GM12878 (cell line): Measurements from ENCODE around the gene ITGA4. TPM values are rescaled to one million over a fixed set of nuclear protein-coding genes. Genes with fewer than 3 reads are reported as not detected.

Source experiments
- ATAC-seq: fragments of 200-7000 bp; cut with Tn5 transposase; 3 replicates; pipeline ENCODE4 v1.9.1; 2020; ENCODE audit warnings: mild to moderate bottlenecking, moderate library complexity
- BruUV-seq: library from RNA; stranded (reverse); fragments of 400-500 nt; replicated peaks from 2 replicates; lab custom pipeline; 2021; lab: Mats Ljungman, UMichigan
- CTCF ChIA-PET: fragments of 300-600 bp; sonication (Branson Sonifier 250); formaldehyde crosslinking; extraction: SDS; loops from one replicate; lab custom pipeline; 2021; ENCODE audit warnings: inconsistent platforms; lab: Yijun Ruan, JAX
- POLR2A ChIA-PET: fragments of 350-600 bp; formaldehyde crosslinking; extraction: SDS; loops from one replicate; lab custom pipeline; 2021; ENCODE audit warnings: inconsistent platforms; lab: Charles Lee
- RAD21 ChIA-PET: fragments of 300-600 bp; sonication (Branson Sonifier 250); formaldehyde crosslinking; loops from one replicate; lab custom pipeline; 2023; ENCODE audit warnings: antibody characterized with exemption; ENCODE audit not compliant: unreplicated experiment; lab: Charles Lee
- SMC1A ChIA-PET: fragments of 300-600 bp; sonication (Branson Sonifier 250); formaldehyde crosslinking; loops from one replicate; lab custom pipeline; 2023; ENCODE audit not compliant: unreplicated experiment, uncharacterized antibody; lab: Charles Lee
- DNase-seq: peaks from one replicate; pipeline ENCODE4 v3.0.0-alpha.2; 2011; ENCODE audit warnings: low read depth, low spot score
- FAIRE-seq: peaks from 3 replicates; lab custom pipeline; 2011; peaks lifted over from hg19 to GRCh38; lab: Jason Lieb, UNC
- H2AFZ ChIP-seq: 2 replicates; pipeline ENCODE4 v1.6.0; 2011; ENCODE audit warnings: low read depth, low read length, control low read depth; ENCODE audit not compliant: control insufficient read depth
- H3K27ac ChIP-seq: 2 replicates; pipeline ENCODE4 v1.5.1; 2011; ENCODE audit warnings: control low read depth; ENCODE audit not compliant: control insufficient read depth, insufficient read depth
- H3K27me3 ChIP-seq, 2 experiments: replicated peaks in 1 of 2; 2 replicates each; pipeline versions ENCODE4 v1.6.0 to v1.6.1; 2011; ENCODE audit warnings: low read length in 1 of 2; ENCODE audit not compliant: control insufficient read depth in 2 of 2, insufficient read depth in 2 of 2
- H3K36me3 ChIP-seq, 2 experiments: 2 replicates each; pipeline ENCODE4 v1.5.1; 2011; ENCODE audit warnings: low read length in 1 of 2; ENCODE audit not compliant: control insufficient read depth in 2 of 2, insufficient read depth in 2 of 2
- H3K4me1 ChIP-seq: 2 replicates; pipeline ENCODE4 v1.6.1; 2011; ENCODE audit warnings: mild to moderate bottlenecking, low read length, moderate library complexity, mixed read lengths; ENCODE audit not compliant: control insufficient read depth, insufficient read depth
- H3K4me2 ChIP-seq: 2 replicates; pipeline ENCODE4 v1.6.0; 2011; ENCODE audit warnings: control low read depth; ENCODE audit not compliant: control insufficient read depth, insufficient read depth
- H3K4me3 ChIP-seq: fragments of 200-600 bp; sonication (generic); 2 replicates; pipeline ENCODE4 v1.5.1; 2016
- H3K79me2 ChIP-seq: 2 replicates; pipeline ENCODE4 v1.6.0; 2011; ENCODE audit warnings: low read length; ENCODE audit not compliant: control insufficient read depth, insufficient read depth
- H3K9ac ChIP-seq: 2 replicates; pipeline ENCODE4 v1.8.0; 2011; ENCODE audit warnings: low read length, control low read depth, mixed read lengths; ENCODE audit not compliant: control insufficient read depth, insufficient read depth
- H3K9me3 ChIP-seq: replicated peaks from 3 replicates; pipeline ENCODE4 v1.5.1; 2011; ENCODE audit warnings: mild to moderate bottlenecking, low read length; ENCODE audit not compliant: control insufficient read depth, insufficient read depth
- H4K20me1 ChIP-seq: 2 replicates; pipeline ENCODE4 v1.6.0; 2011; ENCODE audit not compliant: control insufficient read depth, insufficient read depth
- BRCA1 ChIP-seq: IDR thresholded peaks from 2 replicates; pipeline ENCODE4 v1.6.1; 2011; ENCODE audit warnings: low read depth, low read length, improper control_type of control experiment
- DPF2 ChIP-seq: fragments of 450-650 bp; IDR thresholded peaks from 2 replicates; pipeline ENCODE4 v1.6.1; 2017; ENCODE audit warnings: mild to moderate bottlenecking
- FOXM1 ChIP-seq: IDR thresholded peaks from 2 replicates; pipeline ENCODE4 v1.6.1; 2012; ENCODE audit warnings: low read depth, mild to moderate bottlenecking, inconsistent platforms, low read length, moderate library complexity
- GATAD2B ChIP-seq: fragments of 450-650 bp; conservative IDR thresholded peaks from 2 replicates; pipeline ENCODE4 v1.6.1; 2017; ENCODE audit warnings: low read depth, mild to moderate bottlenecking, moderate library complexity
- LARP7 ChIP-seq: fragments of 450-650 bp; IDR thresholded peaks from 2 replicates; pipeline ENCODE4 v1.6.1; 2017; ENCODE audit warnings: mild to moderate bottlenecking
- NFYB ChIP-seq: IDR thresholded peaks from 2 replicates; pipeline ENCODE4 v1.6.1; 2011; ENCODE audit warnings: low read depth, mild to moderate bottlenecking, low read length, improper control_type of control experiment, moderate library complexity; ENCODE audit not compliant: insufficient read depth
- RFX5 ChIP-seq: IDR thresholded peaks from 2 replicates; pipeline ENCODE4 v1.6.1; 2011; ENCODE audit warnings: low read depth, low read length, improper control_type of control experiment
- SMARCA5 ChIP-seq: fragments of 450-650 bp; IDR thresholded peaks from 2 replicates; pipeline ENCODE4 v1.6.1; 2017; ENCODE audit warnings: mild to moderate bottlenecking
- SP1 ChIP-seq: IDR thresholded peaks from one replicate; pipeline ENCODE4 v1.6.1; 2011; ENCODE audit warnings: low read depth, low read length
- SRF ChIP-seq, 2 experiments: IDR thresholded peaks; 2 replicates each; pipeline ENCODE4 v1.6.1; 2011; ENCODE audit warnings: low read depth in 2 of 2, low read length in 2 of 2, mild to moderate bottlenecking in 1 of 2, moderate library complexity in 1 of 2
- TAF1 ChIP-seq: IDR thresholded peaks from 2 replicates; pipeline ENCODE4 v1.6.1; 2011; ENCODE audit warnings: mild to moderate bottlenecking, low read depth, low read length, borderline replicate concordance
- TCF7 ChIP-seq: IDR thresholded peaks from 2 replicates; pipeline ENCODE4 v1.6.1; 2014; ENCODE audit warnings: antibody characterized with exemption, borderline replicate concordance
- YBX1 ChIP-seq: fragments of 450-650 bp; IDR thresholded peaks from 2 replicates; pipeline ENCODE4 v1.6.1; 2016; ENCODE audit warnings: antibody characterized with exemption
- WGBS: methylation state at CpG from one replicate; pipeline ENCODE4 v1.1.6; 2016; ENCODE audit warnings: low lambda C conversion rate; ENCODE audit not compliant: insufficient replicate concordance, insufficient coverage; ENCODE audit errors: missing lambda C conversion rate; 5-methylcytosine and 5-hydroxymethylcytosine counted together
- in situ Hi-C: fragments of 300-500 bp; cut with MboI; formaldehyde crosslinking; loops from 9 replicates; pipeline ENCODE4 v1.14.3; 2018; ENCODE audit warnings: mixed read lengths
- intact Hi-C: fragments of 100-400 bp; cut with micrococcal nuclease; formaldehyde crosslinking; loops from one replicate; pipeline ENCODE4 v1.14.2; 2022; ENCODE audit not compliant: unreplicated experiment
- polyA plus RNA-seq, 11 experiments: library from polyadenylated mRNA; depleted of rRNA in 4 of 11; unstranded in 6 of 11; stranded (reverse) in 5 of 11; fragments of >200 nt; fragmentation: Nextera tagmentation in 4 of 11; fragmentation: Illumina TruSeq in 1 of 11; extraction: Ambion mirVana in 4 of 11; extraction: Trizol in 1 of 11; gene quantifications; 1 replicate in 1 of 11; 2 replicates in 10 of 11; pipeline versions ENCODE4 v1.2.1 to v1.2.3, GENCODE V29; 2011 to 2016; ENCODE audit warnings: inconsistent platforms in 2 of 11, missing spikeins in 2 of 11, low read depth in 1 of 11
- total RNA-seq, 4 experiments: library from RNA; depleted of rRNA in 3 of 4; stranded (reverse); fragments of >200 nt in 3 of 4; fragmentation: Illumina TruSeq in 1 of 4; extraction: Trizol in 1 of 4; gene quantifications; 2 replicates each; pipeline versions ENCODE4 v1.2.1 to v1.2.3, GENCODE V29; 2013 to 2021
- TF ChIP-seq, protein P1 (sequence below): fragments of 450-650 bp; IDR thresholded peaks from 2 replicates; pipeline ENCODE4 v1.6.1; 2017; ENCODE audit warnings: low read depth, mild to moderate bottlenecking, moderate library complexity
- TF ChIP-seq, protein P2 (sequence below): fragments of 450-650 bp; conservative IDR thresholded peaks from 2 replicates; pipeline ENCODE4 v1.6.1; 2017; ENCODE audit warnings: mild to moderate bottlenecking, moderate library complexity
- TF ChIP-seq, protein P3 (sequence below): fragments of 450-650 bp; IDR thresholded peaks from 2 replicates; pipeline ENCODE4 v1.6.1; 2017; ENCODE audit warnings: mild to moderate bottlenecking
- TF ChIP-seq, protein P4 (sequence below): fragments of 450-650 bp; formaldehyde crosslinking; IDR thresholded peaks from 2 replicates; pipeline ENCODE4 v1.4.0; 2022; ENCODE audit warnings: mild to moderate bottlenecking, moderate library complexity

The ITGA4 gene
- total and polyA plus RNA-seq, 10 of the 15 experiments (the other 5 are each of a cell fraction or from before 2014, with no cell fraction given) = 12.4 to 87.9 (median 63.5) TPM

DNA sequence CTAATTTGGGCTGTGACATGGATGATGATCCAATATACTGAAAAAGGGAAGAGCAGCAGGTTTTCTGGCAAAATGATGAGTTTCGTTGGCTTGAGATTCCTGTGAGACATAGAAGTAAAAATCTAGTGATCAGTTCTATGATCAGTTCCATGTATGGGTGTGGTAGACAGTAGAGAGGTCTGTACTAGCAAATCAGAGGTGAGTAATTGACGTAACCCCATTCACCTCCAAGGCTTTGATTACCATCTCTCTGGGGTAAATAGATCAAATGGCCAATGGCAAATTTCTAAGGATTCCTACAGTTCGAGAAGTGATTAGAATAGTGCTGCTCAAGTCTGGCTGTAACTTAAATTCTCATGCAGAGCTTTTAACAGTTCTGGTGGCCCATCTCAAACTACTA lies 6.4 kb downstream of the ITGA4 start:
- FAIRE-seq (no peak), ATAC-seq (no peak), DNase-seq (no peak)
- RAD21 ChIA-PET = interaction anchor here (1.5 to 13.8 kb wide), 2 partner anchors 155 to 252 kb away, joined by 5 to 340 read pairs; no protein-coding TSS in a partner anchor
- WGBS = 55% methylated on average over 3 of the region's 3 CpGs
- H3K4me3 ChIP-seq = peak overlapping the region; percentile 27; the same call in 1 of the 2 replicates
- in situ Hi-C loops (no loop called here), intact Hi-C loops (loop anchor here (5.0 to 10.0 kb wide), 3 partner anchors 254 to 1339 kb away; partner anchors contain the start of gene UBE2E3)
- POLR2A ChIA-PET = interaction anchor here (1.2 to 3.6 kb wide), 3 partner anchors 144 to 158 kb away, joined by 3 to 26 read pairs (median 3); no protein-coding TSS in a partner anchor
- no peak overlapping the region for H3K27ac ChIP-seq
- BruUV-seq = no TSS peak
- peak overlapping the region; percentile 89 for H3K4me2 ChIP-seq
- no peak overlapping the region for H3K9ac ChIP-seq
- H3K79me2 ChIP-seq = peaks cover 99% of the 10 kb centered on the region
- no peaks in the 10 kb centered on the region for H3K27me3 ChIP-seq
- peaks cover 18% of the 10 kb centered on the region; the same call in 1 of the 2 replicates for H3K4me1 ChIP-seq
- CTCF ChIA-PET = interaction anchor here (0.9 to 12.9 kb wide), 3 partner anchors 155 to 360 kb away, joined by 3 to 235 read pairs (median 4); no protein-coding TSS in a partner anchor
- no peaks in the 10 kb centered on the region for H3K36me3 ChIP-seq
- H2AFZ ChIP-seq = no peak overlapping the region
- no peaks in the 10 kb centered on the region; the same call in 1 of the 2 replicates for H4K20me1 ChIP-seq
- SMC1A ChIA-PET = interaction anchor here (0.8 to 13.5 kb wide), 5 partner anchors 32 to 382 kb away, joined by 3 to 313 read pairs (median 4); no protein-coding TSS in a partner anchor
- no peaks in the 10 kb centered on the region for H3K9me3 ChIP-seq
- TF ChIP-seq TAF1 (no peak), SMARCA5 (no peak), SP1 (no peak), DPF2 (no peak), SRF (IDR thresholded peaks at IDR 0.05; ENCODE audit: low read depth in 2 of 2, low read length in 2 of 2) (no peak), NFYB (no peak), RFX5 (no peak), LARP7 (no peak), TCF7 (no peak), FOXM1 (no peak), YBX1 (no peak), BRCA1 (no peak), GATAD2B (no peak)
- TF ChIP-seq, protein P1, sequence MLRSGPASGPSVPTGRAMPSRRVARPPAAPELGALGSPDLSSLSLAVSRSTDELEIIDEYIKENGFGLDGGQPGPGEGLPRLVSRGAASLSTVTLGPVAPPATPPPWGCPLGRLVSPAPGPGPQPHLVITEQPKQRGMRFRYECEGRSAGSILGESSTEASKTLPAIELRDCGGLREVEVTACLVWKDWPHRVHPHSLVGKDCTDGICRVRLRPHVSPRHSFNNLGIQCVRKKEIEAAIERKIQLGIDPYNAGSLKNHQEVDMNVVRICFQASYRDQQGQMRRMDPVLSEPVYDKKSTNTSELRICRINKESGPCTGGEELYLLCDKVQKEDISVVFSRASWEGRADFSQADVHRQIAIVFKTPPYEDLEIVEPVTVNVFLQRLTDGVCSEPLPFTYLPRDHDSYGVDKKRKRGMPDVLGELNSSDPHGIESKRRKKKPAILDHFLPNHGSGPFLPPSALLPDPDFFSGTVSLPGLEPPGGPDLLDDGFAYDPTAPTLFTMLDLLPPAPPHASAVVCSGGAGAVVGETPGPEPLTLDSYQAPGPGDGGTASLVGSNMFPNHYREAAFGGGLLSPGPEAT = no peak
- TF ChIP-seq, protein P2, sequence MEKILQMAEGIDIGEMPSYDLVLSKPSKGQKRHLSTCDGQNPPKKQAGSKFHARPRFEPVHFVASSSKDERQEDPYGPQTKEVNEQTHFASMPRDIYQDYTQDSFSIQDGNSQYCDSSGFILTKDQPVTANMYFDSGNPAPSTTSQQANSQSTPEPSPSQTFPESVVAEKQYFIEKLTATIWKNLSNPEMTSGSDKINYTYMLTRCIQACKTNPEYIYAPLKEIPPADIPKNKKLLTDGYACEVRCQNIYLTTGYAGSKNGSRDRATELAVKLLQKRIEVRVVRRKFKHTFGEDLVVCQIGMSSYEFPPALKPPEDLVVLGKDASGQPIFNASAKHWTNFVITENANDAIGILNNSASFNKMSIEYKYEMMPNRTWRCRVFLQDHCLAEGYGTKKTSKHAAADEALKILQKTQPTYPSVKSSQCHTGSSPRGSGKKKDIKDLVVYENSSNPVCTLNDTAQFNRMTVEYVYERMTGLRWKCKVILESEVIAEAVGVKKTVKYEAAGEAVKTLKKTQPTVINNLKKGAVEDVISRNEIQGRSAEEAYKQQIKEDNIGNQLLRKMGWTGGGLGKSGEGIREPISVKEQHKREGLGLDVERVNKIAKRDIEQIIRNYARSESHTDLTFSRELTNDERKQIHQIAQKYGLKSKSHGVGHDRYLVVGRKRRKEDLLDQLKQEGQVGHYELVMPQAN = no peak
- TF ChIP-seq, protein P3, sequence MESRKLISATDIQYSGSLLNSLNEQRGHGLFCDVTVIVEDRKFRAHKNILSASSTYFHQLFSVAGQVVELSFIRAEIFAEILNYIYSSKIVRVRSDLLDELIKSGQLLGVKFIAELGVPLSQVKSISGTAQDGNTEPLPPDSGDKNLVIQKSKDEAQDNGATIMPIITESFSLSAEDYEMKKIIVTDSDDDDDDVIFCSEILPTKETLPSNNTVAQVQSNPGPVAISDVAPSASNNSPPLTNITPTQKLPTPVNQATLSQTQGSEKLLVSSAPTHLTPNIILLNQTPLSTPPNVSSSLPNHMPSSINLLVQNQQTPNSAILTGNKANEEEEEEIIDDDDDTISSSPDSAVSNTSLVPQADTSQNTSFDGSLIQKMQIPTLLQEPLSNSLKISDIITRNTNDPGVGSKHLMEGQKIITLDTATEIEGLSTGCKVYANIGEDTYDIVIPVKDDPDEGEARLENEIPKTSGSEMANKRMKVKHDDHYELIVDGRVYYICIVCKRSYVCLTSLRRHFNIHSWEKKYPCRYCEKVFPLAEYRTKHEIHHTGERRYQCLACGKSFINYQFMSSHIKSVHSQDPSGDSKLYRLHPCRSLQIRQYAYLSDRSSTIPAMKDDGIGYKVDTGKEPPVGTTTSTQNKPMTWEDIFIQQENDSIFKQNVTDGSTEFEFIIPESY = no peak
- TF ChIP-seq, protein P4, sequence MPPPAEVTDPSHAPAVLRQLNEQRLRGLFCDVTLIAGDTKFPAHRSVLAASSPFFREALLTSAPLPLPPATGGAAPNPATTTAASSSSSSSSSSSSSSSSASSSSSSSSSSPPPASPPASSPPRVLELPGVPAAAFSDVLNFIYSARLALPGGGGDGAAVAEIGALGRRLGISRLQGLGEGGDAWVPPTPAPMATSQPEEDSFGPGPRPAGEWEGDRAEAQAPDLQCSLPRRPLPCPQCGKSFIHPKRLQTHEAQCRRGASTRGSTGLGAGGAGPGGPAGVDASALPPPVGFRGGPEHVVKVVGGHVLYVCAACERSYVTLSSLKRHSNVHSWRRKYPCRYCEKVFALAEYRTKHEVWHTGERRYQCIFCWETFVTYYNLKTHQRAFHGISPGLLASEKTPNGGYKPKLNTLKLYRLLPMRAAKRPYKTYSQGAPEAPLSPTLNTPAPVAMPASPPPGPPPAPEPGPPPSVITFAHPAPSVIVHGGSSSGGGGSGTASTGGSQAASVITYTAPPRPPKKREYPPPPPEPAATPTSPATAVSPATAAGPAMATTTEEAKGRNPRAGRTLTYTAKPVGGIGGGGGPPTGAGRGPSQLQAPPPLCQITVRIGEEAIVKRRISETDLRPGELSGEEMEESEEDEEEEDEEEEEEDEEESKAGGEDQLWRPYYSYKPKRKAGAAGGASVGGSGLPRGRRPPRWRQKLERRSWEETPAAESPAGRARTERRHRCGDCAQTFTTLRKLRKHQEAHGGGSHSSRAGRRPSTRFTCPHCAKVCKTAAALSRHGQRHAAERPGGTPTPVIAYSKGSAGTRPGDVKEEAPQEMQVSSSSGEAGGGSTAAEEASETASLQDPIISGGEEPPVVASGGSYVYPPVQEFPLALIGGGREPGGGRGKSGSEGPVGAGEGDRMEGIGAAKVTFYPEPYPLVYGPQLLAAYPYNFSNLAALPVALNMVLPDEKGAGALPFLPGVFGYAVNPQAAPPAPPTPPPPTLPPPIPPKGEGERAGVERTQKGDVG (CRISPR knock-in tag) = no peak
